H1 (cell line): ENCODE measurements around the gene LDAH. TPM values are rescaled to one million over a fixed set of nuclear protein-coding genes. Genes with fewer than 3 reads are reported as not detected.

ENCODE experiments used
- CTCF ChIA-PET: fragments of 300-600 bp; sonication (Branson Sonifier 250); formaldehyde crosslinking; loops from one replicate; lab custom pipeline; 2021; ENCODE audit not compliant: partially characterized antibody; lab: Charles Lee
- POLR2A ChIA-PET: fragments of 300-600 bp; sonication (Branson Sonifier 250); formaldehyde crosslinking; loops from one replicate; lab custom pipeline; 2021; ENCODE audit warnings: inconsistent platforms; ENCODE audit not compliant: partially characterized antibody; lab: Charles Lee
- DNase-seq, 2 experiments: peaks; one replicate each; pipeline versions ENCODE4 v3.0.0 to v3.0.0-alpha.2; 2010 to 2022; ENCODE audit warnings: low spot score in 2 of 2, low read depth in 1 of 2, mixed read lengths in 1 of 2
- FAIRE-seq: peaks from 2 replicates; lab custom pipeline; 2011; peaks lifted over from hg19 to GRCh38; lab: Jason Lieb, UNC
- H2AFZ ChIP-seq: 2 replicates; pipeline ENCODE4 v1.8.1; 2012; ENCODE audit warnings: low read length, inconsistent platforms
- H2AK5ac ChIP-seq: 2 replicates; pipeline ENCODE4 v1.6.1; 2013; ENCODE audit warnings: low read depth, low read length
- H2BK120ac ChIP-seq: replicated peaks from 2 replicates; pipeline ENCODE3; 2013; ENCODE audit warnings: low read depth, low read length, inconsistent platforms
- H2BK12ac ChIP-seq: 2 replicates; pipeline ENCODE4 v1.6.1; 2013; ENCODE audit warnings: low read depth, low read length
- H2BK15ac ChIP-seq: 2 replicates; pipeline ENCODE4 v1.6.1; 2013; ENCODE audit warnings: low read length
- H2BK20ac ChIP-seq: 2 replicates; pipeline ENCODE4 v1.6.1; 2013; ENCODE audit warnings: low read length
- H2BK5ac ChIP-seq: 2 replicates; pipeline ENCODE4 v1.6.1; 2013; ENCODE audit warnings: low read depth, low read length
- H3K14ac ChIP-seq: 2 replicates; pipeline ENCODE4 v1.6.1; 2013; ENCODE audit warnings: inconsistent platforms; ENCODE audit not compliant: insufficient read length
- H3K18ac ChIP-seq: 2 replicates; pipeline ENCODE4 v1.6.1; 2013; ENCODE audit warnings: low read length; ENCODE audit errors: extremely low read depth
- H3K23ac ChIP-seq: 2 replicates; pipeline ENCODE4 v1.6.1; 2013; ENCODE audit warnings: inconsistent platforms; ENCODE audit not compliant: insufficient read length
- H3K23me2 ChIP-seq: 2 replicates; pipeline ENCODE4 v1.6.1; 2013; ENCODE audit warnings: low read depth, low read length
- H3K27ac ChIP-seq: 2 replicates; pipeline ENCODE4 v1.6.1; 2011; ENCODE audit warnings: low read depth, low read length, inconsistent platforms
- H3K27me3 ChIP-seq, 4 experiments: replicated peaks in 1 of 4; 1 replicate in 1 of 4; 2 replicates in 3 of 4; pipeline versions ENCODE4 v1.6.1 to v1.8.1; 2011 to 2013; ENCODE audit warnings: low read length in 3 of 4, mild to moderate bottlenecking in 3 of 4, inconsistent platforms in 2 of 4, mixed read lengths in 2 of 4, moderate library complexity in 1 of 4; ENCODE audit not compliant: control insufficient read depth in 3 of 4, insufficient read depth in 3 of 4; ENCODE audit errors: extremely low read depth in 1 of 4
- H3K36me3 ChIP-seq, 4 experiments: 2 replicates each; pipeline versions ENCODE4 v1.6.1 to v1.8.1; 2011 to 2013; ENCODE audit warnings: mild to moderate bottlenecking in 4 of 4, low read length in 3 of 4, moderate library complexity in 2 of 4, control low read depth in 1 of 4, inconsistent platforms in 1 of 4; ENCODE audit not compliant: insufficient read depth in 4 of 4, control insufficient read depth in 2 of 4
- H3K4ac ChIP-seq: replicated peaks from 2 replicates; pipeline ENCODE3; 2013; ENCODE audit warnings: low read length, low read depth, mixed read lengths, inconsistent platforms; ENCODE audit not compliant: insufficient read length
- H3K4me1 ChIP-seq, 4 experiments: replicated peaks in 1 of 4; 1 replicate in 1 of 4; 2 replicates in 3 of 4; pipeline versions ENCODE4 v1.6.1 to v1.8.1; 2011 to 2013; ENCODE audit warnings: low read length in 3 of 4, inconsistent platforms in 2 of 4, mixed read lengths in 1 of 4; ENCODE audit not compliant: insufficient read depth in 4 of 4, control insufficient read depth in 3 of 4
- H3K4me2 ChIP-seq, 2 experiments: 2 replicates each; pipeline versions ENCODE4 v1.6.1 to v1.8.1; 2011 to 2013; ENCODE audit warnings: low read depth in 2 of 2, low read length in 2 of 2, control low read depth in 1 of 2, inconsistent platforms in 1 of 2, mild to moderate bottlenecking in 1 of 2; ENCODE audit not compliant: insufficient read depth in 1 of 2
- H3K4me3 ChIP-seq, 4 experiments: fragments of 200-600, 300-600 bp in 1 of 4; sonication (generic), shearing (Covaris generic), sonication (Bioruptor Twin) in 1 of 4; 2 replicates each; pipeline versions ENCODE4 v1.5.1 to v1.8.1; 2011 to 2016; ENCODE audit warnings: low read length in 4 of 4, low read depth in 3 of 4, control low read depth in 2 of 4, inconsistent platforms in 2 of 4, mild to moderate bottlenecking in 2 of 4, mixed read lengths in 1 of 4, moderate library complexity in 1 of 4; ENCODE audit not compliant: insufficient read depth in 2 of 4; ENCODE audit errors: extremely low read depth in 1 of 4
- H3K56ac ChIP-seq: replicated peaks from 2 replicates; pipeline ENCODE3; 2013; ENCODE audit warnings: low read depth, mild to moderate bottlenecking, mixed read lengths, low read length, inconsistent platforms; ENCODE audit not compliant: insufficient read length
- H3K79me1 ChIP-seq: 2 replicates; pipeline ENCODE4 v1.6.1; 2013; ENCODE audit warnings: low read depth, low read length, control low read depth
- H3K79me2 ChIP-seq, 2 experiments: 2 replicates each; pipeline versions ENCODE4 v1.6.1 to v1.8.1; 2012 to 2013; ENCODE audit warnings: low read length in 2 of 2, mild to moderate bottlenecking in 2 of 2, inconsistent platforms in 1 of 2; ENCODE audit not compliant: insufficient read depth in 2 of 2, control insufficient read depth in 1 of 2
- H3K9ac ChIP-seq, 4 experiments: replicated peaks in 1 of 4; 1 replicate in 1 of 4; 2 replicates in 3 of 4; pipeline versions ENCODE4 v1.6.1 to v1.8.1; 2011 to 2013; ENCODE audit warnings: low read depth in 3 of 4, low read length in 3 of 4, control low read depth in 2 of 4, mild to moderate bottlenecking in 2 of 4, moderate library complexity in 2 of 4, inconsistent platforms in 1 of 4; ENCODE audit errors: extremely low read depth in 1 of 4
- H3K9me3 ChIP-seq, 2 experiments: 2 replicates each; pipeline versions ENCODE4 v1.6.1 to v1.8.1; 2012 to 2013; ENCODE audit warnings: mild to moderate bottlenecking in 2 of 2, moderate library complexity in 2 of 2, control low read depth in 1 of 2, inconsistent platforms in 1 of 2, low read depth in 1 of 2, low read length in 1 of 2, mixed read lengths in 1 of 2; ENCODE audit not compliant: insufficient read depth in 2 of 2
- H4K20me1 ChIP-seq, 2 experiments: replicated peaks in 1 of 2; 2 replicates each; pipeline versions ENCODE3 to v1.8.1; 2011 to 2013; ENCODE audit warnings: inconsistent platforms in 2 of 2, low read length in 2 of 2, mild to moderate bottlenecking in 1 of 2; ENCODE audit not compliant: insufficient read depth in 2 of 2, control insufficient read depth in 1 of 2
- H4K5ac ChIP-seq: 2 replicates; pipeline ENCODE4 v1.6.1; 2013; ENCODE audit warnings: low read length, low read depth, mixed read lengths, inconsistent platforms; ENCODE audit not compliant: insufficient read length
- H4K8ac ChIP-seq: 2 replicates; pipeline ENCODE4 v1.8.0; 2013; ENCODE audit warnings: mild to moderate bottlenecking, moderate library complexity, low read length, inconsistent platforms; ENCODE audit not compliant: insufficient read depth; ENCODE audit errors: extremely low read depth
- H4K91ac ChIP-seq: replicated peaks from 2 replicates; pipeline ENCODE3; 2013; ENCODE audit warnings: low read length, mixed read lengths, inconsistent platforms; ENCODE audit not compliant: insufficient read length
- CTCF ChIP-seq, 3 experiments: IDR thresholded peaks; 1 replicate in 2 of 3; 2 replicates in 1 of 3; pipeline versions ENCODE4 v1.5.1 to v1.6.1; 2011; ENCODE audit warnings: low read length in 3 of 3, mild to moderate bottlenecking in 3 of 3, inconsistent platforms in 2 of 3, low read depth in 1 of 3, moderate library complexity in 1 of 3; ENCODE audit not compliant: insufficient read depth in 1 of 3; ENCODE audit errors: control extremely low read depth in 1 of 3
- MAFK ChIP-seq: IDR thresholded peaks from 2 replicates; pipeline ENCODE4 v1.6.1; 2012; ENCODE audit warnings: low read depth, mild to moderate bottlenecking, improper control_type of control experiment, low read length
- RAD21 ChIP-seq, 2 experiments: IDR thresholded peaks in 1 of 2; conservative IDR thresholded peaks in 1 of 2; 2 replicates each; pipeline ENCODE4 v1.6.1; 2011; ENCODE audit warnings: low read depth in 2 of 2, low read length in 2 of 2, improper control_type of control experiment in 1 of 2, inconsistent platforms in 1 of 2, mild to moderate bottlenecking in 1 of 2, moderate library complexity in 1 of 2
- TCF12 ChIP-seq: IDR thresholded peaks from 2 replicates; pipeline ENCODE4 v1.6.1; 2011; ENCODE audit warnings: low read depth, mild to moderate bottlenecking, low read length
- USF2 ChIP-seq: IDR thresholded peaks from 2 replicates; pipeline ENCODE4 v1.6.1; 2011; ENCODE audit warnings: low read length, improper control_type of control experiment
- WGBS, 2 experiments: shearing (Covaris generic) in 1 of 2; methylation state at CpG; one replicate each; pipeline versions ENCODE4 v1.1.6 to v1.1.7; 2013 to 2015; ENCODE audit warnings: low lambda C conversion rate in 2 of 2, mixed read lengths in 2 of 2, inconsistent platforms in 1 of 2, low coverage in 1 of 2, missing lambda C conversion rate in 1 of 2; ENCODE audit not compliant: insufficient replicate concordance in 2 of 2, insufficient coverage in 1 of 2, insufficient read length in 1 of 2; ENCODE audit errors: extremely low coverage in 1 of 2, missing lambda C conversion rate in 1 of 2; 5-methylcytosine and 5-hydroxymethylcytosine counted together
- polyA plus RNA-seq, 7 experiments: library from polyadenylated mRNA; depleted of rRNA in 3 of 7; stranded (reverse) in 5 of 7; unstranded in 2 of 7; fragments of >200 nt in 5 of 7; fragments of 200-250 nt in 2 of 7; gene quantifications; 1 replicate in 5 of 7; 2 replicates in 1 of 7; 4 replicates in 1 of 7; pipeline versions ENCODE4 v1.2.1 to v1.2.3, GENCODE V29; 2011 to 2013; ENCODE audit warnings: missing spikeins in 2 of 7, mixed read lengths in 2 of 7
- total RNA-seq: library from RNA; stranded (reverse); fragmentation: NEBNext Ultra II Directional; extraction: Animal tissue kit (Norgen Biotek cat#: 25700); gene quantifications from 2 replicates; pipeline ENCODE4 v1.2.1, GENCODE V29; 2021

LDAH gene
- total and polyA plus RNA-seq, 2 of the 8 experiments (the other 6 are each of a cell fraction or from before 2014, with no cell fraction given) = 10.9 to 26.3 TPM

DNA sequence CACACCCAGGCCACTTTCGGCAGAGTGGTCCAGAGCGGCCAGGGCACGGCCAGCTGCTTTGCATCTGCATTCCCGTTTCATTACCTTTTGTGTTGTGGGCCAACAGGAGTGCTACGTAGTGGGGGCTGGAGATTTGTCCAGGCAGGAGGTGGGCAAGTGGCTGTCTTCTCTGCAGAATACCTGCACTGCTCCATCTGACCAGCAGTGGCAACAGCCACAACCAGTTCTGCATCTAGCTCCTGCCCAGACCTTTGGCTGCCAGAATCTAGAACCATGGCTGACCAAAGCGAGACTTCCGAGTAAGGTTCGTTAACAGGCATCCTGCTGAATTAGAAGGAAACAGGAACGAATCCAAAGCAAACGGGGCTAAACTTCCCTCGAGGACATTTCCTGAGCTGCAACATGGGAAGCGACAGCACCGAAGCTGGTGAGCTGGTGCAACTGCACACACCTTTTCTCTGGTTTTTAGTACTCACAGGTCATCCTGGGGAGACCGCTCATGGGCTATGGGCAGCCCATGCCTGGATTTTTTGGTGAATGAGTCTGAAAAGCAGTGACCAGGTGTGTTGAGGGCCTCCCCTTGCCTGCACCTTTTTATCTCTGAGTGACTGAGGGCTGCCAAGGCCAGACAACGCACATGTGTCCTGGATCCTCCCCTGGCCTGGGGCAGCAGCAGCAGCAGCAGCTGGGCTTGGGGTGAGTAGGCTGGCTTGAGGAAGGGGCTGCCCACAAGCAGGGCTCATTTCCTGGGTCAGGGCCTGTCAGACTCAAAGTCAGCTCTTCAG is 145.4 kb downstream of the LDAH start:
- no peak for FAIRE-seq
- no peak overlapping the region for H3K4ac ChIP-seq
- no peaks in the 10 kb centered on the region for H3K79me1 ChIP-seq
- no peaks in the 10 kb centered on the region; a peak in 1 of 8 replicates for H3K36me3 ChIP-seq
- H4K8ac ChIP-seq = peak overlapping the region; percentile 53; the same call in 1 of the 2 replicates
- H2BK5ac ChIP-seq = 0 out of 2 replicates have a peak overlapping the region, but pooled peaks have one; percentile 30
- no peak overlapping the region for H2BK15ac ChIP-seq
- no peak overlapping the region for H2BK120ac ChIP-seq
- H3K27me3 ChIP-seq = peaks cover 0 to 26% (median 16%) of the 10 kb centered on the region in 4 experiments; a peak in 6 of 7 replicates
- H3K27ac ChIP-seq = no peak overlapping the region
- TF ChIP-seq USF2 (no peak), CTCF (IDR thresholded peaks at IDR 0.05; ENCODE audit: control extremely low read depth in 1 of 3, insufficient read depth in 1 of 3, low read depth in 1 of 3, low read length in 3 of 3) (peak in 2 of 3 experiments; percentile 53 to 61; a peak in 3 of 4 replicates), MAFK (no peak), RAD21 (IDR thresholded peaks at IDR 0.05 in 1 of 2, conservative IDR thresholded peaks at IDR 0.05 in 1 of 2; ENCODE audit: low read depth in 2 of 2, low read length in 2 of 2) (peak in 1 of 2 experiments; percentile 13; a peak in 1 of 4 replicates), TCF12 (no peak)
- no peak overlapping the region for H3K14ac ChIP-seq
- no peaks in the 10 kb centered on the region for H3K79me2 ChIP-seq
- WGBS, 2 experiments = 81% methylated on average over 15 of the region's 15 CpGs; no CpG with 5 or more reads in 1 of the 2 experiments
- peaks cover 6% of the 10 kb centered on the region in 2 experiments for H4K20me1 ChIP-seq
- no peak for DNase-seq
- H3K23me2 ChIP-seq = no peaks in the 10 kb centered on the region
- CTCF ChIA-PET = interaction anchor here (0.6 to 8.7 kb wide), 45 partner anchors 7 to 517 kb away, joined by 3 to 266 read pairs (median 4); partner anchors contain the start of genes GDF7 and HS1BP3
- no peak overlapping the region for H2AFZ ChIP-seq
- H2BK20ac ChIP-seq = no peak overlapping the region
- no peak overlapping the region for H3K4me3 ChIP-seq
- no peak overlapping the region for H4K91ac ChIP-seq
- no peak overlapping the region for H2BK12ac ChIP-seq
- H3K4me2 ChIP-seq = no peak overlapping the region
- H4K5ac ChIP-seq = no peak overlapping the region
- H2AK5ac ChIP-seq = no peak overlapping the region
- no peaks in the 10 kb centered on the region for H3K9me3 ChIP-seq
- no peak overlapping the region for H3K18ac ChIP-seq
- no peak overlapping the region for H3K56ac ChIP-seq
- H3K23ac ChIP-seq = no peak overlapping the region
- H3K9ac ChIP-seq = no peak overlapping the region
- peaks cover 4 to 27% (median 11%) of the 10 kb centered on the region in 4 experiments for H3K4me1 ChIP-seq
- POLR2A ChIA-PET = interaction anchor here (0.6 to 1.4 kb wide), 2 partner anchors 11 to 383 kb away, joined by 3 to 6 read pairs; no protein-coding TSS in a partner anchor
